Kidney capillary endothelial cell (primary cell): ENCODE results near the gene CFAP99.

Experiments
- DNase-seq: peaks from one replicate; pipeline ENCODE4 v3.0.0-alpha.2; 2018; ENCODE audit warnings: low spot score

CFAP99 gene

GRCh38 chr4:2390784-2391421, 27.9 kb upstream of the CFAP99 start:
- DNase-seq: no peak

- DNase-seq: no peak
Observed at GRCh38 chr4:2393353-2394270, 25.1 kb upstream of the CFAP99 start.

- DNase-seq: no peak
Observed at GRCh38 chr4:2394528-2394927, 24.2 kb upstream of the CFAP99 start.

GRCh38 chr4:2395038-2395437, 23.7 kb upstream of the CFAP99 start:
- DNase-seq: no peak

GRCh38 chr4:2395584-2395983, 23.2 kb upstream of the CFAP99 start:
- DNase-seq: no peak

- no peak for DNase-seq
Observed at GRCh38 chr4:2396781-2397368, 21.9 kb upstream of the CFAP99 start.

GRCh38 chr4:2397596-2398379, 21.0 kb upstream of the CFAP99 start:
- DNase-seq: no peak

GRCh38 chr4:2399216-2399615, 19.5 kb upstream of the CFAP99 start:
- DNase-seq: no peak

GRCh38 chr4:2399631-2400190, 19.0 kb upstream of the CFAP99 start:
- DNase-seq: no peak

- no peak for DNase-seq
Observed at GRCh38 chr4:2400841-2401609, 17.7 kb upstream of the CFAP99 start.

- no peak for DNase-seq
Observed at GRCh38 chr4:2401610-2401983, 17.2 kb upstream of the CFAP99 start.

- no peak for DNase-seq
Observed at GRCh38 chr4:2402048-2402842, 16.5 kb upstream of the CFAP99 start.

GRCh38 chr4:2402941-2403340, 15.8 kb upstream of the CFAP99 start:
- DNase-seq: no peak

- DNase-seq: no peak
Observed at GRCh38 chr4:2406406-2406805, 12.3 kb upstream of the CFAP99 start.

GRCh38 chr4:2406920-2407319, 11.8 kb upstream of the CFAP99 start:
- DNase-seq: no peak

GRCh38 chr4:2407991-2408342, 10.8 kb upstream of the CFAP99 start:
- no peak for DNase-seq

- DNase-seq: no peak
Observed at GRCh38 chr4:2408401-2408958, 10.3 kb upstream of the CFAP99 start.

- DNase-seq: no peak
Observed at GRCh38 chr4:2408976-2409375, 9.8 kb upstream of the CFAP99 start.

- no peak for DNase-seq
Observed at GRCh38 chr4:2409381-2409783, 9.4 kb upstream of the CFAP99 start.
